GM21737 (cell line): ENCODE data around the gene ZNF563.

Experiments used
- ATAC-seq: cut with Tn5 transposase; IDR thresholded peaks from one replicate; pipeline ENCODE4 v1.9.1; 2021; ENCODE audit warnings: mild to moderate bottlenecking, moderate library complexity; ENCODE audit not compliant: unreplicated experiment

ZNF563 gene

GRCh38 chr19:12295191-12295590 lies 38.2 kb downstream of the ZNF563 start:
- no peak for ATAC-seq

DNA sequence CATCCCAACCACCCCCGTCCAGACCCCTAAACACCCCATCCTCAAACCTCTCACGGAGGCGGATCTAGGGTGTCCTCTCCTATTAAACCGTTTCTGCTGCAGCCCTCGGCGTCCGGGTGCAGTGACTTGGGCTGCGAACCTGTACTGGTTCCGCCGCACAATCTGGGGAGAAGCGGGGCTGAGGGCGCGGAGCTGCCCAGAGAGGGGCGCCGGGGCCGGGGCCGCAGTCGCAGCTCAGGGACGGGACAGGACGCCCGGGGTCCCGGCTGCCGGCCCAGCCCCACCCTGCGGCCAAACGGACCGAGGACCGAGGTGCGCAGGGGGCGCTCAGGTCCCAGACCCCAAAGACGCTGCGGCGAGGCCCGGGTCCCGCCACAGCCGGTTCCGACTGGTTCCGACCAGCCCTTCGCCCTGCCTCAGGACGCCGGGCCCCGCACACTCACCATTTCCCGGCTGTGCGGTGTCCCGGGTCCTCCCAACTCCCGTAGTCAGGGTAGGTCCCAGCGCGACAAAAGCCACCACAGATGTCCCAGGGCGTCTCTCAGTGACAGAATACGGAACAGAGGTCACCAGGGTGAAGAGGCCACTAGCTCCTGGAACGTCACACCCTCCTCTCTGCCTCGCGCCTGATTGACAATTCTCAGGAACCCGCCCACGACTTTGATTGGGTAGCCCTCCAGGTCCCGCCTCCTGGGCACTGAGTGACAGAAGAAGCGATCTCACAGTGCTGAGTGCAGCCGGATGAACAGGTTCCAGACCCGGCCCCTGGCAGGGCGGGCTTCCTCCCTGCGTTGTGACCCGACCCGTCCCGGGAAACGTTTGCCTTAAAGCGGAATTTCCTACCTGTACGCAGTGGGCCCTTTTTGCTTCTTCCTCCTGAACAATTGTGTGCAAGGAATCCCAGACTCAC lies 38.9 kb downstream of the ZNF563 start, which contains the start of gene ZNF44:
Gene ZNF44, minus strand, starts transcription at position 635 of the 910 bp plus-strand sequence. Its CDS starts 189 bp downstream, at position 446.
- peak; percentile 88 for ATAC-seq

GRCh38 chr19:12293777-12294248 lies 39.6 kb downstream of the ZNF563 start:
- peak; percentile 55 for ATAC-seq

GRCh38 chr19:12289790-12290065 lies 43.7 kb downstream of the ZNF563 start:
- no peak for ATAC-seq

GRCh38 chr19:12287958-12288500 lies 45.4 kb downstream of the ZNF563 start:
- ATAC-seq = no peak

GRCh38 chr19:12284631-12285030 lies 48.8 kb downstream of the ZNF563 start:
- ATAC-seq = no peak

- no peak for ATAC-seq
Observed at GRCh38 chr19:12284226-12284625, 49.2 kb downstream of the ZNF563 start.

- no peak for ATAC-seq
Observed at GRCh38 chr19:12278713-12279112, 54.7 kb downstream of the ZNF563 start.

DNA sequence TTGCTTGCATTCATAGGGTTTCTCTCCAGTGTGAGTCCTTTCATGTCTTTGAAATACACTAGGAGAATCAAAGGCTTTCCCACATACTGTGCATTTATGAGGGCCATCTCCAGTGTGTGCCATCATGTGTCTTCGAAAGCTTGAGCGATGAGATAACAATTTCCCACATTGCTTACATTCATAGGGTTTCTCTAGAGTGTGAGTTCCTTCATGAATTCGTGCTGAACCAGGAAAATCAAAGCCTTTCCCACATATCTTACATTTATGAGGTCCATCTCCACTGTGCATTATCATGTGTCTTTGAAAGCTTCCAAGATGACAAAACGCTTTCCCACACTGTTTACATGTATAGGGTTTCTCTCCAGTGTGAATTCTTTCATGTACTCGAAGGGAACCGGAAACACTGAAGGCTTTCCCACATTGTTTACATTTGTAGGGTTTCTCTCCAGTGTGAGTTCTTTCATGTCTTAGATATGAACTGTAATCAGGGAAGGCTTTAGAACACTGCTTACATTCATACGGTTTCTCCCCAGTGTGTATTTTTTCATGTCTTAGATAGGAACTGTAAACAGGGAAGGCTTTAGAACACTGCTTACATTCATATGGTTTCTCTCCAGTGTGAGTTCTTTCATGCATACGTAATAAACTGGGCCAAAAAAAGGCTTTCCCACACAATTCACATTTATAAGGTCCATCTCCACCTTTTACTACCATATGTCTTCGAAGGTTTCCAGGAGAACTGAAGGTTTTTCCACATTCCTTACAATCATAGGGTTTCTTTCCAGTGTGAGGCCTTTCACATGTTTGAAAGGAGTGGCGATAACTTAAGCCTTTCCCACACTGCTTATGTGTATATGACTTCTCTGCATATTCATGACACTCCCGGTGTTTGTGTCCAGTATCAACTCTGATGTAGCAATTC lies 60.2 kb downstream of the ZNF563 start:
- no peak for ATAC-seq

GRCh38 chr19:12272386-12272785 lies 61.0 kb downstream of the ZNF563 start:
- ATAC-seq = no peak

DNA sequence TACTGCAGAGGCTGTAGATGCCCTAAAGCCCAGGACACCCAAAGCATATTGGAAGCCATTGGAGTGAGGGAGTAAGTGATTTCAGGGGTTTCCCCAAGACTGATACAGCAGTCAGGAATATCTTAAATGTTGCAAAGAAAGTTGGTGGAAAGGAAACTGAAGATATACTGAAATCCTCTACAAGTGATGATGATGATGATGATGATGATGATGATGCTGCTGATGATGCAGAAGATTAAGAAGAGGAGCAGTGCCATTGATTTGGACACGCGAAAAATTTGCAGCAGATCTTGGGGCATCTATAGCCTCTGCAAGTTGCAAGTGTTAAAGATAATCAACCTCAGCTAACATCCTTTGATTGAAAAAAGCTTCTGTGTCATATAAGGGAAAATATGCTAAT lies 62.6 kb downstream of the ZNF563 start:
- ATAC-seq = no peak
